Upper lobe of left lung (tissue), 6 donors: ENCODE results near the gene LONP1. TPM values are rescaled to one million over a fixed set of nuclear protein-coding genes. Genes with fewer than 3 reads are reported as not detected.
A peak's percentile ranks its signal among the peaks of the same experiment; 100 is the strongest.
"Not testable (repeated sequence)": the region's sequence is repeated elsewhere in the genome, so short reads cannot be mapped to it uniquely, and the experiment has no call there.

ENCODE experiments used
- ATAC-seq, 2 donors: fragments of 200-7000 bp; cut with Tn5 transposase; one replicate each; pipeline ENCODE4 v1.9.1; 2022; ENCODE audit warnings: mild to moderate bottlenecking in 2 of 2, moderate library complexity in 2 of 2; ENCODE audit not compliant: low FRiP score in 2 of 2
- DNase-seq, 2 donors: peaks; one replicate each; pipeline ENCODE4 v3.0.0-alpha.2; 2019 to 2020
- H3K27ac ChIP-seq, 4 donors: fragments of 200-600 bp; sonication (generic); one replicate each; pipeline ENCODE4 v1.5.1; 2016 to 2019
- H3K27me3 ChIP-seq, 4 donors: fragments of 200-600 bp; sonication (generic); one replicate each; pipeline ENCODE4 v1.5.1; 2017 to 2019
- H3K36me3 ChIP-seq, 4 donors: fragments of 200-600 bp; sonication (generic); one replicate each; pipeline ENCODE4 v1.5.1; 2016 to 2019
- H3K4me1 ChIP-seq, 4 donors: fragments of 200-600 bp; sonication (generic); one replicate each; pipeline ENCODE4 v1.5.1; 2018 to 2019
- H3K4me3 ChIP-seq, 4 donors: fragments of 200-600 bp; sonication (generic); one replicate each; pipeline ENCODE4 v1.5.1; 2017 to 2019; ENCODE audit warnings: mild to moderate bottlenecking in 2 of 4, moderate library complexity in 1 of 4
- H3K9me3 ChIP-seq, 4 donors: fragments of 200-600 bp; sonication (generic); one replicate each; pipeline ENCODE4 v1.5.1; 2018 to 2019
- EP300 ChIP-seq, 4 donors: sonication (generic); formaldehyde crosslinking; IDR thresholded peaks; one replicate each; pipeline ENCODE4 v1.5.1; 2017; ENCODE audit warnings: antibody characterized with exemption in 4 of 4, control low read depth in 2 of 4
- POLR2A ChIP-seq, 4 donors: fragments of 450-650 bp; IDR thresholded peaks; one replicate each; pipeline ENCODE4 v1.5.1; 2016 to 2017; ENCODE audit warnings: antibody characterized with exemption in 4 of 4, mild to moderate bottlenecking in 2 of 4
- POLR2AphosphoS5 ChIP-seq, 2 donors: sonication (generic); formaldehyde crosslinking; IDR thresholded peaks; one replicate each; pipeline ENCODE4 v1.5.1; 2017; ENCODE audit warnings: antibody characterized with exemption in 2 of 2
- WGBS, 2 donors: methylation state at CpG; one replicate each; pipeline ENCODE4 v1.1.5; 2017 to 2018; 5-methylcytosine and 5-hydroxymethylcytosine counted together
- total RNA-seq, 6 donors: library from RNA; depleted of rRNA in 4 of 6; stranded (reverse); fragments of >200 nt in 4 of 6; gene quantifications; one replicate each; pipeline versions ENCODE4 v1.1.0 to v1.2.1, GENCODE V29; 2016 to 2021
- TF ChIP-seq, protein P1 (sequence below), 6 experiments: fragments of 450-650 bp in 4 of 6; fragments of 200-600 bp in 2 of 6; sonication (generic) in 2 of 6; IDR thresholded peaks; one replicate each; pipeline ENCODE4 v1.5.1; 2016 to 2019; ENCODE audit warnings: antibody characterized with exemption in 6 of 6
- donor health status: DM: no; HTN: no; CAD: no; lungs with moderate emphysema.
- donor health status: DM: no; HTN: yes; CAD: no; lungs with severe emphysema.

Gene LONP1
- total RNA-seq, 6 donors from 2014 or later: 79.7 to 141 (median 89.4) TPM

DNA sequence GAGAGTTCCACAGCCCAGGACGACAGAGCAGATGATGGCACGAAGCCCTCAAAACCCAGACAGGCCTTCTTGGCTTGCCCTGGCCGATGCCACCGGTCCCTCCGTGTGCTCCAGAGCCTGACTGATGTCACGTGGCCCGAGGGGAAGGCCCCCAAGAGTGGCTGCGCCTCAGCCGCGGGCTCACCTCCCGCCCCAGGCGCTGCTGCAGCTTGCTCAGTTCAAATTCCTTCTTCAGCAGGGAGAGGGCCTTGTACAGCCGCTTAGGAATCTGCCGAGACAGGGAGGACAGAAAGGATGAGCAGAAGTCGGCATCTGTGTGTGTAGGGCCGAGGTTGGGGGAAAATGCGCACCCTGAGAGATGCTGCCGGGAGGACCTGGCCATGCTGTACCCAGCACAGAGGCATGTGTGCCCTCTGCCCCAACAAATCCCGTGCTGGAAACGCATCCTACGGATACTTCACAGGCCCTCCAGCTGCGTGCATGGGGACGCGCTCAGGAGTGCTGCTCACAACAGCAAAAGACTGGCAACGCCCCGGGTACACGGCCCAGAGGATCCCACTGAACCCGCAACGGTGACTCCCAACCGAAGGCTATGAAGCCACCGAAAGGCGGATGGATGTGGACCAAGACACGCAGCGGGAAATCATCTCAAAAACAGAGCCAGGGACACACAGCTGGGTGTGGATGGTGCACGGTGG lies 12.9 kb downstream of the LONP1 start:
- WGBS, 2 donors: 93 to 96% methylated on average over 17 to 35 of the region's 35 CpGs
- H3K27ac ChIP-seq: no peak overlapping the region
- no peaks in the 10 kb centered on the region for H3K9me3 ChIP-seq
- no peak for ATAC-seq
- DNase-seq: peak in 1 of 2 donors; percentile 54
- TF ChIP-seq POLR2AphosphoS5 (IDR thresholded peaks at IDR 0.05) (no peak), EP300 (IDR thresholded peaks at IDR 0.05) (no peak), POLR2A (IDR thresholded peaks at IDR 0.05) (no peak)
- TF ChIP-seq, protein P1, sequence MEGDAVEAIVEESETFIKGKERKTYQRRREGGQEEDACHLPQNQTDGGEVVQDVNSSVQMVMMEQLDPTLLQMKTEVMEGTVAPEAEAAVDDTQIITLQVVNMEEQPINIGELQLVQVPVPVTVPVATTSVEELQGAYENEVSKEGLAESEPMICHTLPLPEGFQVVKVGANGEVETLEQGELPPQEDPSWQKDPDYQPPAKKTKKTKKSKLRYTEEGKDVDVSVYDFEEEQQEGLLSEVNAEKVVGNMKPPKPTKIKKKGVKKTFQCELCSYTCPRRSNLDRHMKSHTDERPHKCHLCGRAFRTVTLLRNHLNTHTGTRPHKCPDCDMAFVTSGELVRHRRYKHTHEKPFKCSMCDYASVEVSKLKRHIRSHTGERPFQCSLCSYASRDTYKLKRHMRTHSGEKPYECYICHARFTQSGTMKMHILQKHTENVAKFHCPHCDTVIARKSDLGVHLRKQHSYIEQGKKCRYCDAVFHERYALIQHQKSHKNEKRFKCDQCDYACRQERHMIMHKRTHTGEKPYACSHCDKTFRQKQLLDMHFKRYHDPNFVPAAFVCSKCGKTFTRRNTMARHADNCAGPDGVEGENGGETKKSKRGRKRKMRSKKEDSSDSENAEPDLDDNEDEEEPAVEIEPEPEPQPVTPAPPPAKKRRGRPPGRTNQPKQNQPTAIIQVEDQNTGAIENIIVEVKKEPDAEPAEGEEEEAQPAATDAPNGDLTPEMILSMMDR (IDR thresholded peaks at IDR 0.05): no peak
- H3K4me1 ChIP-seq: no peaks in the 10 kb centered on the region
- H3K27me3 ChIP-seq: no peaks in the 10 kb centered on the region
- H3K4me3 ChIP-seq: no peak overlapping the region
- peaks cover 36 to 93% (median 77%) of the 10 kb centered on the region in 4 donors for H3K36me3 ChIP-seq

DNA sequence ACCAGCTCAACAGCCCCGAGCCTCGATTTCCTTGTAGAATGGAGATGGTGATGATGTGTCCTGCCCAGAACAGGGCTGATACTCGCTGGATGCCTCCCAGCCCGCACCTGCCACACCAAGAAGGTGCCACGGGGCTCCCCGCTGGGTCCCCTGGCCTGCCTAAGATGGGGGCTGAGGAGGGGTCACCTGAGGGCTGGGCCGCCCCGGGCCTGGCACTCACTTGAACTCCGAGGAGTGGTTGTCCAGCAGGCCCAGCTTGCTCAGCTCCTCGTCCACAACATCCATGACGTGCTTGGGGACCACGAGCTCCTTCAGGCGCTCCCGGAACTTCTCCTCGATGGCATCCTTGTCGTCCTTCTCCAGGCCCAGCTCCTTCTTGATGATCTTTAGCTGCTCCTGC lies 14.4 kb downstream of the LONP1 start:
- 92 to 93% methylated on average over 16 of the region's 16 CpGs for WGBS, 2 donors
- no peaks in the 10 kb centered on the region for H3K9me3 ChIP-seq
- H3K4me1 ChIP-seq: no peaks in the 10 kb centered on the region
- DNase-seq (peak in 1 of 2 donors; percentile 75), ATAC-seq (no peak)
- H3K4me3 ChIP-seq: no peak overlapping the region
- H3K36me3 ChIP-seq: peaks cover 26 to 88% (median 71%) of the 10 kb centered on the region in 4 donors
- TF ChIP-seq, protein P1 (IDR thresholded peaks at IDR 0.05): no peak
- TF ChIP-seq POLR2A (IDR thresholded peaks at IDR 0.05): no peak
- no peak for TF ChIP-seq POLR2AphosphoS5 (IDR thresholded peaks at IDR 0.05)
- TF ChIP-seq EP300 (IDR thresholded peaks at IDR 0.05): no peak
- no peaks in the 10 kb centered on the region for H3K27me3 ChIP-seq
- no peak overlapping the region for H3K27ac ChIP-seq

DNA sequence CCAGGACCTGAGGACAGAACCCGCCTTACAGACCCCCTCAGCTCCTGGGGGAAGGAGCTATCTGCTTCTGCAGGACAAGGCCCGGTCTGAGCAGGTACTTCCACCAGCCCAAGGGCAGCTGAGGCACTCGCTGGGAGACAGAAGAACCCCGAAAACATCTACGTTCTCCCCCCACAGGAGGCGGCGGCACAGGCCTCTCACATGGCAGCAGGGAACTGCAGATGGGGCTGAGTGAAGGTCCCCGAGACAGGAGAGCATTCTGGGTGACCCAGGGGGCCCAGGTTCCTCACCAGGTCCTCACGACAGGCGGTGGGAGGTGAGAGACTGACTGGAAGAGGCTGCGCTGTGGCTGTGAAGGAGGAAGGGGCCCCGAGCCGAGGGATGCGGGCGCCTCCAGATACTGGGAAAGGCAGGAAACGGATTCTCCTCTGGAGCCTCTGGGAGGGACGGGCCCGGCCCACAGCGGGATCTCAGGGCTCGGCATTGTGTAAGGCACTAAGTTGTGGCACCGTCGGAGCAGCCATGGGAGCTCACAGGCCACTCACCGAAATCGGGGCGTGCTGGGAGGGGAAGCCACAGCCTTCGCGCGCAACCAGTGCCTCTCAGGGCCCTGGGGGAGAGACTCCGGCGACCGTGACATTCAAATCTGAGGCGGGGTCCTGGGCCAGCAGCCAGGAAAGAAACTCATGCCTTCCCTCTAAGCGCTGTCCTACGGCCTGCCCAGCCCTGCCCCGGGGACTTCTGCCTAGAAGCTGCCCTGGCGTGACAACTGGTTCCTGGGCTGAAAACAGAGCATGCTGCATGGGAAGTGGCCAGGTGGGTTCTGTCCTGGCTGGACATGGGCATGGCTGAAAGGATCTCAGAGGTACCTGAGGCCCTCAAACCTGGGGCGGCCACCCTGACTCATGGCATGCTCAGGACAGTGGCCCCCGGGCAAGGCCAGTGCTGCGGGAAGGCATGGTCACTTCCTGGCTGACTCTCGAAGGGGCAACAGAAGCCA lies 15.8 kb downstream of the LONP1 start:
- WGBS, 2 donors: 95 to 97% methylated on average over 22 to 35 of the region's 40 CpGs
- TF ChIP-seq, protein P1 (IDR thresholded peaks at IDR 0.05): no peak
- TF ChIP-seq EP300 (IDR thresholded peaks at IDR 0.05): no peak
- TF ChIP-seq POLR2AphosphoS5 (IDR thresholded peaks at IDR 0.05): no peak
- TF ChIP-seq POLR2A (IDR thresholded peaks at IDR 0.05): no peak
- Histone ChIP-seq H3K4me3 (no peak overlapping the region), H3K27ac (no peak overlapping the region), H3K4me1 (no peaks in the 10 kb centered on the region), H3K36me3 (peaks cover 23 to 88% (median 72%) of the 10 kb centered on the region in 4 donors), H3K9me3 (no peaks in the 10 kb centered on the region), H3K27me3 (no peaks in the 10 kb centered on the region)
- DNase-seq (peak in 1 of 2 donors; percentile 66), ATAC-seq (no peak)

DNA sequence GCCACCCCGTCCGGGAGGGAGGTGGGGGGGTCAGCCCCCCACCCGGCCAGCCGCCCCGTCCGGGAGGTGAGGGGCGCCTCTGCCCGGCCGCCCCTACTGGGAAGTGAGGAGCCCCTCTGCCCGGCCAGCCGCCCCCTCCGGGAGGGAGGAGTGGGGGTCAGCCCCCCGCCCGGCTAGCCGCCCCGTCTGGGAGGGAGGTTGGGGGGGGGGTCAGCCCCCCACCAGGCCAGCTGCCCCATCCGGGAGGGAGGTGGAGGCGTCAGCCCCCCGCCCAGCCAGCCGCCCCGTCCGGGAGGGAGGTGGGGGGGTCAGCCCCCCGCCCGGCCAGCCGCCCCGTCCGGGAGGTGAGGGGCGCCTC lies 17.9 kb downstream of the LONP1 start:
- H3K36me3 ChIP-seq: peaks cover 26 to 89% (median 72%) of the 10 kb centered on the region in 4 donors
- not testable (repeated sequence) for ATAC-seq, H3K9me3 ChIP-seq, H3K27ac ChIP-seq, H3K27me3 ChIP-seq, H3K4me3 ChIP-seq, H3K4me1 ChIP-seq
- DNase-seq: peak in 1 of 2 donors; percentile 63
- 100% methylated on average over 5 of the region's 28 CpGs; no CpG with 5 or more reads in 1 of the 2 donors for WGBS, 2 donors

DNA sequence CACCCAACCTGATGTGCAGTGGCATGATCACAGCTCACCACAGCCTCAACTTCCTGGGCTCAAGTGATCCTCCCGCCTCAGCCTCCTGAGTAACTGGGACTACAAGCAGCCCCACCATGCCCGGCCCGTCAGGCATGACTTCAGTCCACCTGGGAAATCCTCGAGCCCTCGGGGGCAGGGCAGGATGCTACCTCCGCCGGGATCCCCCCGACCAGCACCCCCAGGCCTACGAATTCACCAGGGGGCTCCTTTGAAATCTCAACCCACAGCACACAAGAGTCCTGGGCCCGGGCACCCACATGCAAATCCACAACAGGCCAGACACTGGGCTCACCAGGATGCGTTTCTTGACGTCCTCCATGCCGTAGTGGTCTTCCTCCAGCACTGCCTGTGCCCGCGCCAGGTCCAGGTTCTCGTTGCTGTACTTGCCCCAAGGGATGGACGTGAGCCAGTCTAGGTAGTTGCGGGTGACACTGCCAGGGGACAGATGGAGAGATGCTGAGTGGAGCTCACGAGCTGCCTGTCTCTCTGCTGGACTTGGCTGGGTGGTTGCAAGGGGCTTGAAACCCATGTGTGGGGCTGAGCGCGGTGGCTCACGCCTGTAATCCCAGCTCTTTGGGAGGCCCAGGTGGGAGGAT lies 19.4 kb downstream of the LONP1 start:
- TF ChIP-seq POLR2AphosphoS5 (IDR thresholded peaks at IDR 0.05): no peak
- TF ChIP-seq EP300 (IDR thresholded peaks at IDR 0.05): no peak
- TF ChIP-seq, protein P1 (IDR thresholded peaks at IDR 0.05): no peak
- TF ChIP-seq POLR2A (IDR thresholded peaks at IDR 0.05): no peak
- peak in 1 of 2 donors; percentile 51 for DNase-seq
- Histone ChIP-seq H3K9me3 (no peaks in the 10 kb centered on the region), H3K36me3 (peaks cover 25 to 89% (median 71%) of the 10 kb centered on the region in 4 donors), H3K27me3 (no peaks in the 10 kb centered on the region), H3K27ac (no peak overlapping the region), H3K4me3 (no peak overlapping the region), H3K4me1 (no peaks in the 10 kb centered on the region)
- 95 to 99% methylated on average over 14 to 22 of the region's 22 CpGs for WGBS, 2 donors
- ATAC-seq: no peak
